ENCODE results near the gene TEX13A.

The TEX13A gene

GRCh38 chrX:105189093-105189492 lies 31.4 kb downstream of the TEX13A start:
- no peak for TF ChIP-seq CTCF (IDR thresholded peaks at IDR 0.05; ENCODE audit: low read depth, low read length, missing control alignments)
- no peak for DNase-seq (ENCODE audit: low read depth)
- H3K4me3 ChIP-seq (ENCODE audit: low read depth, low read length) = no peak overlapping the region

GRCh38 chrX:105179644-105180043 lies 40.9 kb downstream of the TEX13A start:
- no peak overlapping the region for H3K4me3 ChIP-seq (ENCODE audit: low read depth, low read length)
- DNase-seq (ENCODE audit: low read depth) = no peak
- no peak for TF ChIP-seq CTCF (IDR thresholded peaks at IDR 0.05; ENCODE audit: low read depth, low read length, missing control alignments)

- TF ChIP-seq CTCF (IDR thresholded peaks at IDR 0.05; ENCODE audit: low read depth, low read length, missing control alignments) = no peak
- DNase-seq (ENCODE audit: low read depth) = no peak
- H3K4me3 ChIP-seq (ENCODE audit: low read depth, low read length) = no peak overlapping the region
Measured at GRCh38 chrX:105173071-105173470, 47.4 kb downstream of the TEX13A start.
